Limb (tissue), 2 donors: Measurements from ENCODE around the gene PIP4P1.

Experiments used
- DNase-seq, 2 donors: peaks; one replicate each; pipeline ENCODE4 v3.0.0-alpha.2; 2016; ENCODE audit errors: extremely low spot score in 2 of 2

The PIP4P1 gene

DNA sequence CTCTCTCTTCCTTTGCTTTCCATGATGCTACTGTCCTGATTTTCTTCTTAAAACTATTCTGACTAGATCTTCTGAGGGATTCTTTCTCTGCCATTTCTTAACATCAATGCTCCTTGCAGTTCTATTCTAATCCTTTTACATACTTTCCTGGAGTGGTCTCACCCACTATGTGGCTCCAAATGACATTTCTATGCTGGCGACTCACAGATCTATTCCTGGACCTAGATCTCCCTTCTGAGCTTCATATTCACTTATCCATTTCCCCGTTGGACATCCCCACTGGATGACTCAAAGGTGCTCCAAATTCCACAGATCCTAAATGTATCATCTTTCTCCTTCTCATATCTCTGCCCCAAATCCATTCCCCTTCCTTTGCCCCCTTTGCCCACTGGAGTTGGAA lies 52.0 kb downstream of the PIP4P1 start:
- DNase-seq: no peak
